HL-60/S4 (cell line): ENCODE data around the gene THTPA.
"Not testable (repeated sequence)": the region's sequence is repeated elsewhere in the genome, so short reads cannot be mapped to it uniquely, and the experiment has no call there.

Experiments
- in situ Hi-C: fragments of 300-500 bp; cut with MboI; formaldehyde crosslinking; loops from 2 replicates; pipeline ENCODE4 v1.14.3; 2022; ENCODE audit warnings: low sequenced_read_pairs

The THTPA gene

DNA sequence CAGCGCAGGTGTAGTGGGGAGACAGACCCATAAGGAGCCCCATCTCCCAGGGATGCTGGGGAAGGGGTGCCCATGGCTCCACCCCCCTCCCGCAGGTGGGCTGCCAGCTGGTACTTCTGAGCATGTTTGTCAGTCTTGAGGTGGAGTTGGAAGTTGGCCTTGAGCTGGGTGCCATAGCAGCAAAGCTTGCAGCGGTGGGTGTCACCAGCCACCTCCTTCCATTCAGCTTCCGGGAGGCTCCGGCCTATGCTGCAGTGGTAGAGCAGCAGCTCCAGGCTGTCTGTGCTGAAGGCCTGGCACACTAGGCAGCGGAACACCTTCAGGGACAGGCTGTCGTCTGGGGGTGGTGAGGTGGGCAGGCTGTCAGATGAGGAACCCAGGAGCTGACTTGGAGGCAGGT lies 23.4 kb upstream of the THTPA start:
- in situ Hi-C loops = no loop called here

DNA sequence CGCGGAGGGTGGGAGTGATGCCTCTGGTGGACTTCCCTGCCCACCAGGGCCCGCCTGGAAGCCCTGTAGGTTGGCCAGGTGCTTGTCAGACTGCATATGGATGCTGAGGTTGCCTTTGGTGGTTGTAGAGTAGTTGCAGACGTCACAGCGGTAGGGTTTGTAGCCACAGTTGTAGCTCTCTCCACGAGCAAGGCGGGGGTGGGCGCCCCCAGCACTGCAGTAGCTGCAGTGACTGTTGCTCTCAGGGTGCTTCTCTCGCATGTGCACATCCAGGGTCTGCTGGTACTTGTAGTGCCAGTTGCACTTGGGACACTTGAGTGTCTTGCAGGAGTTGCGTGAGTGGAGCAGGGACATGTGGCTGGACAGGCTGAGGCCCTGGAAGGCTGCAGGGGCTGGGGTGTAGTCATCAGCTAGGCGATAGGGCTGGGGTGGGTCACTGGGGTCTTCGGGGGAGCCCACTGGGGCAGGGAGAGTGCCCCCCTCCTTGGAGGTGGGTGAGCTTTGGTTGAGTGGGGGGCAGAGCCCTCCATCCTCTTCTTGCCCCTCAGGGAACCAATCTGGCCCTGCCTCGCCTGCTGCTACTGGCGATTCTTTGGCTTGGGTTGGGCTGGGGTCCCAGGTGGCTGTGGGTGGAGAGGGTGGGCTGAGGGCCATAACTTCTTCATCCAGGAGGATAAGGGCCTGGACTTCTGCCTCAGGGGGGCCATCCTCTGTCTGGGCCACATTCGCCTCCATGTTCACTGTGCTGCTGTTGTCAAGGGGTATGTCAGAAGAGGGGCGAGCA lies 22.2 kb upstream of the THTPA start:
- in situ Hi-C loops = no loop called here

DNA sequence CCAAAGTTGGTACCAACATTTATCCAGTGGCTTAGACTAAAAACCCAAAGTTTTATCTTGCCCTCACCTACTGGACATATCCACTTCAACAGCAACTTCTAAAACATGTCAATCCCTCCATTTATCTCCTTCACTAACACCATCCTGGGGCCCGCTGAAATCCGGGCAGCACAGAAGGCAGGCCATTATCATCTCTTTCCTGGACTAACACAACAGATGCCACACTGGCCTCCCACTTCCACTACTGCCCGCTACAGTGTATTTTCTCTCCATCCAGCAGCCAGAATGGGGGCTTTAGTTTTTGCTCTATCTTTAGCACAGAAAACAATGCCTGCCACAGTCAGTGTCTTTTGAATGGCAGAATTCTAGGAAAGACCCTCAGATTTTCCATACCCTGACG lies 20.1 kb upstream of the THTPA start:
- in situ Hi-C loops = no loop called here

GRCh38 chr14:23536494-23536893 lies 19.6 kb upstream of the THTPA start:
- in situ Hi-C loops = no loop called here

DNA sequence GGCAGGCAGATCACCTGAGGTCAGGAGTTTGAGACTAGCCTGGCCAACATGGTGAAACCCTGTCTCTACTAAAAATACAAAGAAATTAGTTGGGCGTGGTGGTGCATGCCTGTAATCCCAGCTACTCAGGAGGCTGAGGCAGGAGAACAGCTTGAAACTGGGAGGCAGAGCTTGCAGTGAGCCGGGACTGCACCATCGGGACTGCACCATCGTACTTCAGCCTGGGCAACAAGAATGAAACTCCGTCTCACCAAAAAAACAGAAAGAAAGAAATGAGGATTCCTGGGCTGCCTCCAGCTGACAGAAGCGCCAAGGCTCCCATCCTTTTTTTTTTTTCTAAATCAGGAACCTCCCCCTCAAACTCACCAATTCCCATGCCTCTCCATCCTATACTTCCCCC lies 19.2 kb upstream of the THTPA start:
- in situ Hi-C loops = not testable (repeated sequence)

DNA sequence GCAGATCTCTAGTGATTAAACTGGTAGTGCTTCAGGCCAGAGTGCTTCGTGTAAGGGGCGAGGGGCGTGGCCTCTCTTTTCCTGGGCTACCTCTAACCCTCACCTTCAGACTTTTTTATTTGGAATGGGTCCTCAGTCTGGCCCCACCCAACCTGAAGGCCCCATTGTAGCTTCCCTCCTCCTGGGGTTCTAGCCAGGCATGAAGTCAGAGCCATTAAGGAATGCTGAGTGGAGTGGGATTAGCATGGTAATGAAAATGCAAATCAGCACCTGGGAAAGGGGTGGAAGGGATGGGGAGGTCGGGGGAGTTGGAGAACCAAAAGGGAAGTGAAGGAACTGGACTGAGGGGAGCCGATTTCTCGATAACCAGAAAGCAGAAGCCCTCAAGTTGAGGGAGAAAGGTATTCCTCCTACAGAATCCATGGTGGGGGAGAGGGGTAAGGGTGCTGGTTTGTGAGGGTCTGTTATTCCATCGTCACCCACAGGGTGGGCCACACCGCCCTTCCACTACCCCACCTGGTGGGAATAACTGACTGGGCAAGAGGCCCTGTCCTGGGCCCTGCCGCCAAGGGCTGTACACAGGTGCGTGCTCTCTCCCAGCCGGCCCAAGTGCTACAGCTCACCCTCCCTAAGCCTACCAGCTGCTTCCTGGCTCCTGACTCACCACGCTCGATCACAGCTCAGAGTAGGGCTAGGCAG lies 18.6 kb upstream of the THTPA start:
- in situ Hi-C loops = no loop called here

DNA sequence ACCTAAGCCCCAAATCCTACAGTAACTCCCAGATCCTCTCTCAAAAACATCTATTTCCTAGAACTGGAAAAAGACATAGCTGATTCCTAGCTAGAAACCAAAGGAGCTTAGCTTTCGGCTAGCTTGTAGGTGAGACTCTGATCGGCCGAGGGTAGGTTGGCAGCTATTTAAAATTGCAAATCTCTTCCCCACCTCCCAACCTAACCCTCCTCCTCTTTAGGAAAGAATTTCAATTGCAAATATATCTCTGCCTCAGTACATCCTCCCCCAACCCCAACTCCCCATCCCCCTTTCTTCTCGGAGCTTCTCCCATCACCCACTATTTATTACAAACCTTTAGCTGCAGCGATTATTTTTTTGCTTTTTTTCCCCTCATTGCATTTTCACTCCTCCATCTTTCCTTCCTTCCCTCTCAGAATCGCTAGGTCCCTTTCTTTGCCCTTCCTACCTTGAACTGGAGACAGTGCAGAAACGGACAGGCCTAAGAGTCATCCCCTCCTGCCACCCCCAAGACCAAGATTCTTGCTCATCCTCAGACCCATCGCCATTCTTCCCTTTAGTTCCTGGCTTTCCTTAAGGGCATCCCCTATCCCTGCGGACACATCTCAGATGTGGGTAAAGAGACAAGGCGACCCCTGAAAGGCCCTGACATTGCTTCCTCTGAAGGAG lies 17.9 kb upstream of the THTPA start:
- in situ Hi-C loops = no loop called here

- in situ Hi-C loops = no loop called here
Measured at GRCh38 chr14:23538785-23539184, 17.3 kb upstream of the THTPA start.

- in situ Hi-C loops = no loop called here
Measured at GRCh38 chr14:23539248-23540140, 16.6 kb upstream of the THTPA start.

DNA sequence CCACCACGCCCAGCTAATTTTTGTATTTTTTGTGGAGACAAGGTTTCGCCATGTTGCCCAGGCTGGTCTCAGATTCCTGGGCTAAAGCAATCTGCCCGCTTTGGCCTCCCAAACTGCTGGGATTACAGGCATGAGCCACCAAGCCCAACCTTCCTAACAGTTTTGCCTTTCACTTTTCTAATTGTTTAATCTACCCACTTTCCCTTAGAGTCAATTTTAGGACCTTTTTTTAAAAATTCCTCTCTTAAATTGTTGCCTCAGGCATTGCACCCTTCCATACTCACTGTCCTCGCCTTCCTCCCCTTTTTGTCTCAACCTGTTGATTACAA lies 16.0 kb upstream of the THTPA start:
- in situ Hi-C loops = no loop called here

DNA sequence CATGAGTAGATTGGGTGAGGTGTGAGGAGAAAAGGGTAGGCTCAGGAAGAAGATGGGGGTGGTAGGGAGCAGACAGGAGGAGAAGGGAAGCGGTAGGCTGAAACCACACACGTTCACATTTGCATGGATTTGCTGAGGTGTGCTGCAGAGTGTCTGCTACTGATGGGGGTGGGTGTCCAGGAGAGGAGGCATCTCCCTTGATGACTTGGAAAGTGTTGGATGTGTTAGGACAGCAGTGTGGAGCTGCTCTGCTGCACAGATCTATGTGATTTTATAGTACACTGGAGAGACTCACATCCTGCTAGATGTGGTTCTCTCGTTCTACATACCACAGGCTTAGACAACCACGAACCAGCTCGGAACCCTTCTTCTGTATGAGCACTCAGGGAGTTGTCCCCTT lies 13.8 kb upstream of the THTPA start:
- in situ Hi-C loops = no loop called here

GRCh38 chr14:23543403-23543802 lies 12.7 kb upstream of the THTPA start:
- in situ Hi-C loops = no loop called here

- in situ Hi-C loops = no loop called here
Measured at GRCh38 chr14:23544511-23545447, 11.3 kb upstream of the THTPA start.

DNA sequence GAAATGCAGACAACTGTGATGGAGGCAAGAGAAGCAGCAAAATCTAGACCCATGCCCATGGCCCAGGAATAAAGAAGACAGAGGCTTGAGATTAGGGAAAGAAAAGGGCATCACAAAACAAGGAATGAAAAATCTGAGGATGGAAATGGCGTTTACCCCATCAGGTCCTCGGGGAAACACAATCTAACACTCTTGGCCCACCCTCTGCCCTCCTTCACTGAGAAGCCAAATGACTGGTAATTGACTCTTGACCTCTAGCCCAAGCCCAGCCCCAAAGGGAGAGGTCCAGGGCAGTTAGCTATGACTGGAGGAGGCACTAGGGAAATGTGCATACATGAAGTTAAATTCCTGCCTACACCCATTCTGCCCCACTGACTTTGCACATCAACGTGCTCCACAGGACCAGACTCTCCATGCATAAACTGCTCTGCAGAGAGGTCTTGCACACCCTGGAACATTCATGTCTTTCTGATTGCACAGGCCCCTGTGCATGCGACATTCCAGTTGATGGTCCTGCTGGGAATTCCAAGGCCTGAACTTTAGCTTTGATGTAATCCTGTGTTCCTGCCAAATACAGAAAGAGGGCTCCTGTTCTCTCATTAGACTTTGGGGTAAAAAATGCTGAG lies 10.2 kb upstream of the THTPA start:
- in situ Hi-C loops = no loop called here

DNA sequence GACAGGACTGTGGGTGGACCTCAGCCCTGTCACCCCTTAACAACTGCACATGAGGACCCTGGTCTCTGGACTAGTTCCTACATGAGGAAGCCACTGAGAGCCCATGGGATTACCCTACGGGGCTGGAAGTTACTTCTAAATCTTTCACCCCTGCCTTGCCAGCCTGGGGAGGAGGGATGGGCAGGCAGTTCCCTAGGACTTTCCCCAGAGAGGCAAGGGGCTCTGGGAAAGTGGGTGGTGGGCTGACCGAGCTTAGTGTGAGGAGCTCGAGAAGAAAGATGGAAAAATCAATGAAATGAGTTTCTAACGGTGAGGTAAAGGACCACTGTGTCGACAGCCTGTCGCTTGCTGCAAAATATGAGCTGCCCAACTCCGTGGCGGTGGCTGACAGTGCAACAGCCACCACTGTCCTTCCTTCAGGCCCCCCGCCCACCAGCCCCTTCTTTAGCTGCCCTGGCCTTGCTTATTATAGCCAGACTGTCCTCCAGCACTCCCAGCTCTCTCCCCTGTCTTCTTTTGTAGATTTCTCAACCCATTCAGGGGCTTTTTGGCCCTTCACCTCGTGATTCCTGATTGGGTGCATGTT lies 9.5 kb upstream of the THTPA start:
- in situ Hi-C loops = no loop called here

GRCh38 chr14:23547924-23548323 lies 8.1 kb upstream of the THTPA start:
- in situ Hi-C loops = no loop called here

- in situ Hi-C loops = no loop called here
Measured at GRCh38 chr14:23548351-23549318, 7.4 kb upstream of the THTPA start.
